Measurements from ENCODE around the gene DMKN.
"Not testable (repeated sequence)": the region's sequence is repeated elsewhere in the genome, so short reads cannot be mapped to it uniquely, and the experiment has no call there.

DMKN gene

GRCh38 chr19:35487656-35488182 is 25.7 kb downstream of the DMKN start:
- H3K4me2 ChIP-seq, result no peak overlapping the region
- no peaks in the 10 kb centered on the region for H3K27me3 ChIP-seq
- H3K9me3 ChIP-seq (replicated peaks in 1 of 11), result no peaks in the 10 kb centered on the region
- no peaks in the 10 kb centered on the region for H4K20me1 ChIP-seq
- no peak for TF ChIP-seq Cebpa-rat (IDR thresholded peaks at IDR 0.05)
- H3K36me3 ChIP-seq, result no peaks in the 10 kb centered on the region
- H3K9ac ChIP-seq, result no peak overlapping the region
- H3K27ac ChIP-seq, result no peak overlapping the region
- peaks cover 0 to 18% (median 13%) of the 10 kb centered on the region in 10 experiments; a peak in 17 of 20 replicates for H3K4me1 ChIP-seq
- no peak overlapping the region for H3K4me3 ChIP-seq

GRCh38 chr19:35486268-35486708 is 27.2 kb downstream of the DMKN start:
- Histone ChIP-seq H3K36me3 (no peaks in the 10 kb centered on the region), H3K9ac (no peak overlapping the region), H3K4me1 (peaks cover 0 to 18% (median 13%) of the 10 kb centered on the region in 10 experiments; a peak in 17 of 20 replicates), H3K27me3 (no peaks in the 10 kb centered on the region), H3K4me2 (no peak overlapping the region), H3K4me3 (no peak overlapping the region), H4K20me1 (no peaks in the 10 kb centered on the region), H3K27ac (no peak overlapping the region), H3K9me3 (replicated peaks in 1 of 11) (no peaks in the 10 kb centered on the region)
- TF ChIP-seq Cebpa-rat (IDR thresholded peaks at IDR 0.05), result no peak

GRCh38 chr19:35484252-35485036 is 29.0 kb downstream of the DMKN start:
- no peak for TF ChIP-seq Cebpa-rat (IDR thresholded peaks at IDR 0.05)
- Histone ChIP-seq H3K36me3 (no peaks in the 10 kb centered on the region), H3K9me3 (replicated peaks in 1 of 11) (no peaks in the 10 kb centered on the region), H3K4me1 (peaks cover 0 to 18% (median 13%) of the 10 kb centered on the region in 10 experiments; a peak in 17 of 20 replicates), H3K9ac (no peak overlapping the region), H3K4me2 (peak overlapping the region in 10 of 11 experiments; percentile 13 to 77 (median 58); a peak in 18 of 22 replicates), H4K20me1 (no peaks in the 10 kb centered on the region), H3K27me3 (no peaks in the 10 kb centered on the region), H3K27ac (no peak overlapping the region), H3K4me3 (no peak overlapping the region)

GRCh38 chr19:35483089-35483488 is 30.4 kb downstream of the DMKN start:
- Histone ChIP-seq H4K20me1 (no peaks in the 10 kb centered on the region), H3K9me3 (replicated peaks in 1 of 11) (no peaks in the 10 kb centered on the region), H3K27me3 (no peaks in the 10 kb centered on the region), H3K4me3 (no peak overlapping the region), H3K4me1 (peaks cover 0 to 18% (median 13%) of the 10 kb centered on the region in 10 experiments; a peak in 17 of 20 replicates), H3K36me3 (no peaks in the 10 kb centered on the region), H3K9ac (no peak overlapping the region), H3K27ac (no peak overlapping the region), H3K4me2 (no peak overlapping the region)
- no peak for TF ChIP-seq Cebpa-rat (IDR thresholded peaks at IDR 0.05)

GRCh38 chr19:35478794-35479677 is 34.4 kb downstream of the DMKN start:
- Histone ChIP-seq H3K36me3 (no peaks in the 10 kb centered on the region), H4K20me1 (no peaks in the 10 kb centered on the region), H3K9me3 (replicated peaks in 1 of 11) (no peaks in the 10 kb centered on the region), H3K27me3 (no peaks in the 10 kb centered on the region), H3K4me3 (no peak overlapping the region), H3K9ac (no peak overlapping the region), H3K27ac (no peak overlapping the region), H3K4me2 (no peak overlapping the region), H3K4me1 (peaks cover 0 to 5% (median under 1%) of the 10 kb centered on the region in 10 experiments; a peak in 8 of 20 replicates)
- no peak for TF ChIP-seq Cebpa-rat (IDR thresholded peaks at IDR 0.05)

- TF ChIP-seq Cebpa-rat (IDR thresholded peaks at IDR 0.05), result no peak
- Histone ChIP-seq H3K9ac (no peak overlapping the region), H3K27ac (no peak overlapping the region), H3K36me3 (no peaks in the 10 kb centered on the region), H3K4me1 (no peaks in the 10 kb centered on the region), H3K4me3 (no peak overlapping the region), H3K4me2 (no peak overlapping the region), H3K27me3 (no peaks in the 10 kb centered on the region), H3K9me3 (replicated peaks in 1 of 11) (no peaks in the 10 kb centered on the region), H4K20me1 (no peaks in the 10 kb centered on the region)
Measured at GRCh38 chr19:35476149-35476548, 37.3 kb downstream of the DMKN start.

GRCh38 chr19:35474594-35474993 is 38.9 kb downstream of the DMKN start:
- not testable (repeated sequence) for H3K9ac ChIP-seq; H3K27me3 ChIP-seq; H4K20me1 ChIP-seq; H3K9me3 ChIP-seq (replicated peaks in 1 of 11); H3K4me3 ChIP-seq; H3K27ac ChIP-seq; H3K4me2 ChIP-seq; H3K36me3 ChIP-seq
- peaks cover 9 to 12% (median 10%) of the 10 kb centered on the region in 10 experiments for H3K4me1 ChIP-seq

- no peaks in the 10 kb centered on the region for H3K36me3 ChIP-seq
- TF ChIP-seq Cebpa-rat (IDR thresholded peaks at IDR 0.05), result no peak
- H3K27ac ChIP-seq, result no peak overlapping the region
- H3K4me2 ChIP-seq, result no peak overlapping the region
- H3K9ac ChIP-seq, result no peak overlapping the region
- H3K4me1 ChIP-seq, result peaks cover 10 to 17% (median 15%) of the 10 kb centered on the region in 10 experiments
- no peaks in the 10 kb centered on the region for H3K27me3 ChIP-seq
- no peaks in the 10 kb centered on the region for H3K9me3 ChIP-seq (replicated peaks in 1 of 11)
- H3K4me3 ChIP-seq, result no peak overlapping the region
- H4K20me1 ChIP-seq, result no peaks in the 10 kb centered on the region
Measured at GRCh38 chr19:35474104-35474503, 39.3 kb downstream of the DMKN start.

GRCh38 chr19:35471946-35472345 is 41.5 kb downstream of the DMKN start:
- Histone ChIP-seq H3K27me3 (no peaks in the 10 kb centered on the region), H3K9ac (no peak overlapping the region), H4K20me1 (no peaks in the 10 kb centered on the region), H3K4me2 (no peak overlapping the region), H3K4me1 (peaks cover 32 to 38% (median 37%) of the 10 kb centered on the region in 10 experiments), H3K9me3 (replicated peaks in 1 of 11) (no peaks in the 10 kb centered on the region), H3K27ac (no peak overlapping the region), H3K36me3 (no peaks in the 10 kb centered on the region), H3K4me3 (no peak overlapping the region)
- TF ChIP-seq Cebpa-rat (IDR thresholded peaks at IDR 0.05), result no peak

- H3K4me2 ChIP-seq; H3K9me3 ChIP-seq (replicated peaks in 1 of 11); H3K27ac ChIP-seq; H3K4me3 ChIP-seq; H4K20me1 ChIP-seq; H3K27me3 ChIP-seq; H3K9ac ChIP-seq; H3K36me3 ChIP-seq: not testable (repeated sequence)
- H3K4me1 ChIP-seq, result peaks cover 37 to 47% (median 45%) of the 10 kb centered on the region in 10 experiments
Measured at GRCh38 chr19:35471075-35471474, 42.4 kb downstream of the DMKN start.

Data from BLaER1 treated with 17β-estradiol and CSF1 and Interleukin-3, amounts not matched to agents 10 nM and 100 nM (cell line).